ENCODE data around the gene OR2A12. TPM values are rescaled to one million over a fixed set of nuclear protein-coding genes. Genes with fewer than 3 reads are reported as not detected.
A peak's percentile ranks its signal among the peaks of the same experiment; 100 is the strongest.

The OR2A12 gene
- total RNA-seq, 1 experiment from 2014 or later = not detected

DNA sequence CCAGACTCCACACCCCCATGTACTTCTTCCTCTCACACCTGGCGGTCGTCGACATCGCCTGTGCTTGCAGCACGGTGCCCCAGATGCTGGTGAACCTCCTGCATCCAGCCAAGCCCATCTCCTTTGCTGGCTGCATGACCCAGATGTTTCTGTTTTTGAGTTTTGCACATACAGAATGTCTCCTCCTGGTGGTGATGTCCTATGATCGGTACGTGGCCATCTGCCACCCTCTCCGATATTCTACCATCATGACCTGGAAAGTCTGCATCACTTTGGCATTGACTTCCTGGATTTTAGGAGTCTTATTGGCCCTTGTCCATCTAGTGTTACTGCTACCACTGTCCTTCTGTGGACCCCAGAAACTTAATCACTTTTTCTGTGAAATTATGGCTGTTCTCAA lies 11.7 kb upstream of the OR2A12 start:
- no peaks in the 10 kb centered on the region for H3K36me3 ChIP-seq (ENCODE audit: control insufficient read depth, insufficient read depth, low read length)
- DNase-seq (ENCODE audit: low read depth, low spot score) (no peak), ATAC-seq (no peak)
- no peaks in the 10 kb centered on the region for H3K9me3 ChIP-seq (ENCODE audit: control insufficient read depth, insufficient read depth, low read depth, low read length)
- TF ChIP-seq, protein P1, sequence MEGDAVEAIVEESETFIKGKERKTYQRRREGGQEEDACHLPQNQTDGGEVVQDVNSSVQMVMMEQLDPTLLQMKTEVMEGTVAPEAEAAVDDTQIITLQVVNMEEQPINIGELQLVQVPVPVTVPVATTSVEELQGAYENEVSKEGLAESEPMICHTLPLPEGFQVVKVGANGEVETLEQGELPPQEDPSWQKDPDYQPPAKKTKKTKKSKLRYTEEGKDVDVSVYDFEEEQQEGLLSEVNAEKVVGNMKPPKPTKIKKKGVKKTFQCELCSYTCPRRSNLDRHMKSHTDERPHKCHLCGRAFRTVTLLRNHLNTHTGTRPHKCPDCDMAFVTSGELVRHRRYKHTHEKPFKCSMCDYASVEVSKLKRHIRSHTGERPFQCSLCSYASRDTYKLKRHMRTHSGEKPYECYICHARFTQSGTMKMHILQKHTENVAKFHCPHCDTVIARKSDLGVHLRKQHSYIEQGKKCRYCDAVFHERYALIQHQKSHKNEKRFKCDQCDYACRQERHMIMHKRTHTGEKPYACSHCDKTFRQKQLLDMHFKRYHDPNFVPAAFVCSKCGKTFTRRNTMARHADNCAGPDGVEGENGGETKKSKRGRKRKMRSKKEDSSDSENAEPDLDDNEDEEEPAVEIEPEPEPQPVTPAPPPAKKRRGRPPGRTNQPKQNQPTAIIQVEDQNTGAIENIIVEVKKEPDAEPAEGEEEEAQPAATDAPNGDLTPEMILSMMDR (IDR thresholded peaks at IDR 0.05) = peak; percentile 16; the same call in 1 of the 2 replicates
- TF ChIP-seq TCF7L2 (IDR thresholded peaks at IDR 0.05; ENCODE audit: low read depth, low read length) = no peak
- CTCF ChIA-PET = no interaction called here
- no peaks in the 10 kb centered on the region for H3K4me1 ChIP-seq (ENCODE audit: control insufficient read depth, insufficient read depth, low read length)
- in situ Hi-C loops (cut with HindIII; ENCODE audit: low pct_unique_long_range_greater_than_20kb, low sequenced_read_pairs) = no loop called here
- H3K27ac ChIP-seq (ENCODE audit: low read length) = no peak overlapping the region
- BruUV-seq (replicated peaks) = no TSS peak
- intact Hi-C loops (cut with micrococcal nuclease; ENCODE audit: unreplicated experiment) = no loop called here
- POLR2A ChIA-PET = no interaction called here
- H3K27me3 ChIP-seq (ENCODE audit: control insufficient read depth, insufficient read depth, low read length) = no peaks in the 10 kb centered on the region; the same call in 1 of the 2 replicates
- no peak overlapping the region for H3K4me3 ChIP-seq (ENCODE audit: low read depth in 2 of 2, low read length in 2 of 2)

- no peak for TF ChIP-seq SIN3A (IDR thresholded peaks at IDR 0.05; ENCODE audit: borderline replicate concordance, insufficient read depth, low read depth, low read length)
- in situ Hi-C loops (cut with HindIII; ENCODE audit: low pct_unique_long_range_greater_than_20kb, low sequenced_read_pairs) (no loop called here), intact Hi-C loops (cut with micrococcal nuclease; ENCODE audit: unreplicated experiment) (no loop called here)
- Histone ChIP-seq H3K4me3 (ENCODE audit: low read depth in 2 of 2, low read length in 2 of 2) (no peak overlapping the region), H3K36me3 (ENCODE audit: control insufficient read depth, insufficient read depth, low read length) (no peaks in the 10 kb centered on the region), H3K4me1 (ENCODE audit: control insufficient read depth, insufficient read depth, low read length) (no peaks in the 10 kb centered on the region), H3K27ac (ENCODE audit: low read length) (no peak overlapping the region), H3K27me3 (ENCODE audit: control insufficient read depth, insufficient read depth, low read length) (no peaks in the 10 kb centered on the region), H3K9me3 (ENCODE audit: control insufficient read depth, insufficient read depth, low read depth, low read length) (no peaks in the 10 kb centered on the region)
- ATAC-seq (no peak), DNase-seq (ENCODE audit: low read depth, low spot score) (no peak)
- ChIA-PET POLR2A (no interaction called here), CTCF (no interaction called here)
- no TSS peak for BruUV-seq (replicated peaks)
Observed at GRCh38 chr7:144086730-144087129, 652 bp downstream of the OR2A12 start.

DNA sequence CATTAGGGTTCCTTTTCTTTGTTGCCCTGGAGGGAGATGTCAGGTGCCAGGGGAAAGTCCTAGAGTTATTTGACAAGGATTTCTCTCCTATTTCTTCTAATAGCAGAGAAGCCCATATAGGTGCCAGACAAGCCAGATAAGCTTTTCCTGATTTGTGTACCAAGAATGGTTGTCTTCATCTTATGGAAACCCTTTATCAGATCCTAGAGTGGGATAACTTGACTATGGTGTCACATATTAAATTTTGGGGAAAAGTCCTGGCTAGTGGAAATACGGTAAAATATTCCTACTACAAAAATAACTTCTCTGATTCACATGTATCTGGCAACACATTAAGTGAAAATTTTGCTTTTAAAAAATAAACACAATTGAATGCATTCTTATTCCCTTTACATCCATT lies 1.2 kb downstream of the OR2A12 start:
- no peaks in the 10 kb centered on the region for H3K4me1 ChIP-seq (ENCODE audit: control insufficient read depth, insufficient read depth, low read length)
- no peak for TF ChIP-seq REST (IDR thresholded peaks at IDR 0.05; ENCODE audit: insufficient read depth in 1 of 2, low read depth in 2 of 2, low read length in 1 of 2)
- TF ChIP-seq POLR2AphosphoS5 (IDR thresholded peaks at IDR 0.05; ENCODE audit: low read depth, low read length) = no peak
- no peak for TF ChIP-seq SIN3A (IDR thresholded peaks at IDR 0.05; ENCODE audit: borderline replicate concordance, insufficient read depth, low read depth, low read length)
- no peak for TF ChIP-seq TCF7L2 (IDR thresholded peaks at IDR 0.05; ENCODE audit: low read depth, low read length)
- TF ChIP-seq, protein P1 (IDR thresholded peaks at IDR 0.05) = no peak
- DNase-seq (ENCODE audit: low read depth, low spot score) = no peak
- no TSS peak for BruUV-seq (replicated peaks)
- POLR2A ChIA-PET = no interaction called here
- ATAC-seq = no peak
- H3K27me3 ChIP-seq (ENCODE audit: control insufficient read depth, insufficient read depth, low read length) = no peaks in the 10 kb centered on the region
- intact Hi-C loops (cut with micrococcal nuclease; ENCODE audit: unreplicated experiment) = no loop called here
- H3K36me3 ChIP-seq (ENCODE audit: control insufficient read depth, insufficient read depth, low read length) = no peaks in the 10 kb centered on the region
- H3K4me3 ChIP-seq (ENCODE audit: low read depth in 2 of 2, low read length in 2 of 2) = no peak overlapping the region
- CTCF ChIA-PET = no interaction called here
- no peaks in the 10 kb centered on the region for H3K9me3 ChIP-seq (ENCODE audit: control insufficient read depth, insufficient read depth, low read depth, low read length)
- no peak overlapping the region for H3K27ac ChIP-seq (ENCODE audit: low read length)
- in situ Hi-C loops (cut with HindIII; ENCODE audit: low pct_unique_long_range_greater_than_20kb, low sequenced_read_pairs) = no loop called here
